ENCODE results near the gene ZC3H7A. TPM values are rescaled to one million over a fixed set of nuclear protein-coding genes. Genes with fewer than 3 reads are reported as not detected.

The ZC3H7A gene
- total RNA-seq, 1 experiment from 2014 or later, result 43.1 TPM

- Histone ChIP-seq H2AK5ac (ENCODE audit: insufficient read length, low read length) (no peak overlapping the region), H3K23ac (ENCODE audit: insufficient read length, low read depth, low read length) (no peak overlapping the region), H4K20me1 (ENCODE audit: control insufficient read depth, insufficient read depth, insufficient read length) (no peaks in the 10 kb centered on the region), H3K27ac (ENCODE audit: insufficient read length, low read depth, low read length) (no peak overlapping the region), H3T11ph (ENCODE audit: low read length) (no peak overlapping the region), H3K79me1 (ENCODE audit: insufficient read depth, low read depth, low read length, poor library complexity, severe bottlenecking) (no peaks in the 10 kb centered on the region), H4K5ac (ENCODE audit: insufficient read length, low read depth, low read length) (no peak overlapping the region), H4K8ac (replicated peaks; ENCODE audit: insufficient read length, low read depth, low read length) (no peak overlapping the region), H3K14ac (ENCODE audit: insufficient read depth, low read length) (no peak overlapping the region), H3K4me2 (ENCODE audit: insufficient read depth, insufficient read length, low read length) (no peak overlapping the region), H2BK12ac (ENCODE audit: insufficient read length, low read depth, low read length) (no peak overlapping the region), H3K4me1 (ENCODE audit: insufficient read depth, low read length) (no peaks in the 10 kb centered on the region), H3K18ac (ENCODE audit: insufficient read length, low read depth, low read length) (no peak overlapping the region), H3K9ac (ENCODE audit: extremely low read depth, insufficient read length, low read length) (no peak overlapping the region), H3K27me3 (ENCODE audit: insufficient read depth, low read length) (no peaks in the 10 kb centered on the region), H3K23me2 (ENCODE audit: insufficient read length, low read depth, low read length, poor library complexity, severe bottlenecking) (no peaks in the 10 kb centered on the region), H3K9me3 (ENCODE audit: control insufficient read depth, low read depth, low read length) (no peaks in the 10 kb centered on the region), H2BK15ac (ENCODE audit: low read depth, low read length) (no peak overlapping the region), H3K56ac (ENCODE audit: insufficient read length, low read depth, low read length) (no peak overlapping the region), H2AFZ (ENCODE audit: low read length) (no peak overlapping the region), H2BK20ac (ENCODE audit: low read depth, low read length, poor library complexity, severe bottlenecking) (no peak overlapping the region), H2BK120ac (ENCODE audit: low read depth, low read length, poor library complexity, severe bottlenecking) (no peak overlapping the region), H3K4ac (ENCODE audit: low read depth, low read length) (no peak overlapping the region), H3K79me2 (ENCODE audit: insufficient read depth, low read length) (peaks cover 17% of the 10 kb centered on the region; the same call in 1 of the 2 replicates), H4K91ac (ENCODE audit: insufficient read length, low read depth, low read length) (no peak overlapping the region), H2BK5ac (ENCODE audit: insufficient read length, low read length) (no peak overlapping the region)
- Mint-ChIP-seq H3K4me3 (no peak overlapping the region), H3K9me3 (no peaks in the 10 kb centered on the region), H3K27me3 (ENCODE audit: low read depth) (no peaks in the 10 kb centered on the region), H3K36me3 (ENCODE audit: insufficient read depth in 1 of 3, low read depth in 3 of 3) (peaks cover 2 to 14% (median 12%) of the 10 kb centered on the region in 3 experiments; a peak in 6 of 7 replicates), H3K4me1 (peaks cover 17 to 34% of the 10 kb centered on the region in 2 experiments), H3K27ac (peak overlapping the region; percentile 83 to 95 (median 89); a peak in 6 of 7 replicates)
- DNase-seq, result no peak
- TF ChIP-seq, protein P1, sequence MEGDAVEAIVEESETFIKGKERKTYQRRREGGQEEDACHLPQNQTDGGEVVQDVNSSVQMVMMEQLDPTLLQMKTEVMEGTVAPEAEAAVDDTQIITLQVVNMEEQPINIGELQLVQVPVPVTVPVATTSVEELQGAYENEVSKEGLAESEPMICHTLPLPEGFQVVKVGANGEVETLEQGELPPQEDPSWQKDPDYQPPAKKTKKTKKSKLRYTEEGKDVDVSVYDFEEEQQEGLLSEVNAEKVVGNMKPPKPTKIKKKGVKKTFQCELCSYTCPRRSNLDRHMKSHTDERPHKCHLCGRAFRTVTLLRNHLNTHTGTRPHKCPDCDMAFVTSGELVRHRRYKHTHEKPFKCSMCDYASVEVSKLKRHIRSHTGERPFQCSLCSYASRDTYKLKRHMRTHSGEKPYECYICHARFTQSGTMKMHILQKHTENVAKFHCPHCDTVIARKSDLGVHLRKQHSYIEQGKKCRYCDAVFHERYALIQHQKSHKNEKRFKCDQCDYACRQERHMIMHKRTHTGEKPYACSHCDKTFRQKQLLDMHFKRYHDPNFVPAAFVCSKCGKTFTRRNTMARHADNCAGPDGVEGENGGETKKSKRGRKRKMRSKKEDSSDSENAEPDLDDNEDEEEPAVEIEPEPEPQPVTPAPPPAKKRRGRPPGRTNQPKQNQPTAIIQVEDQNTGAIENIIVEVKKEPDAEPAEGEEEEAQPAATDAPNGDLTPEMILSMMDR (conservative IDR thresholded peaks at IDR 0.05), result no peak
- WGBS (ENCODE audit: extremely low coverage, insufficient read length, low lambda C conversion rate), result no CpG with 5 or more reads among the region's 8 CpGs
Measured at GRCh38 chr16:11791144-11791828, 5.8 kb downstream of the ZC3H7A start.
